GM12874 (cell line): ENCODE results near the gene STXBP5.

Experiments used
- TF ChIP-seq, protein P1 (sequence below): IDR thresholded peaks from 2 replicates; pipeline ENCODE4 v1.5.1; 2011; ENCODE audit warnings: low read depth, mild to moderate bottlenecking, control low read depth, low read length, moderate library complexity; ENCODE audit not compliant: insufficient read depth

STXBP5 gene

DNA sequence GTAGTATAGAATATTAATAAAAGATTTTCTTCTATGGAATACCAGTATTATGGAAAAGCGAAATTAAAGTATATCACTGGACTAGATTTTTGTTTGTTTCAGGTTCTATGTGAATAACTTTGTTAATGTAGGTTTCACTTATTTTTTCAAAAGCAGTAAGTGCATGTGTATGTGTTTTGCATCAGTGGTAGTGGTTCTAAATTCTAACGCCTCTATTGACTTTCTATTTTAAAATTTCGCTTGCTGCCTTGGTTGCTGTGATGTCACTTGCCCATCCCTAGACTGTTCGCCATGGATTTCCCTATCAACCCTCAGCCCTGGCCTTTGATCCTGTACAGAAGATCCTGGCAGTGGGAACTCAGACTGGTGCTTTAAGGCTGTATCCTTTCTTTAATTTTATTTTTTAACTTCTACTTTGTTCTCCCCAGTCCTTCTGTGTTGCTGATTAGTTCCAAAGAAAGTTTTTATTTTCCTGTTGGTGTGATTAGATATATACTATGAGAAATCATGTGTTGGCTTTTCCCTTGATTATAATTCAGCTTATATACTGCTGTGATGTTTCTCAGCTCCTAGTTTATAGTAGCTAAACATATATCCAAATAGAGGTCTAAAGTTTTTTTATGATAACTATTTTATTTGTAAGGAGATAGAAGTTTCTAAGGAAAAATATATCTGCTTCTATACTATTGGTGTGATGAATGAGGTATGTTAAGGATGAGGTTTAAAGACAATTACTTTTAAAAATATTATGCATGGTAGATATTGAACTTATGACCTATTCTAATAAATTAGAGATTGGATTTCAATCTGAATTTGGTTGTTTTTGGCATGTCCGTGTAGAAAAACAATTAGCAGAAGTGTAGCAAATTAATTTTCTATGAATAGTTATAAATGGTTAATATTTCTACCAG, 1.7 kb downstream of the STXBP5 start:
- TF ChIP-seq, protein P1, sequence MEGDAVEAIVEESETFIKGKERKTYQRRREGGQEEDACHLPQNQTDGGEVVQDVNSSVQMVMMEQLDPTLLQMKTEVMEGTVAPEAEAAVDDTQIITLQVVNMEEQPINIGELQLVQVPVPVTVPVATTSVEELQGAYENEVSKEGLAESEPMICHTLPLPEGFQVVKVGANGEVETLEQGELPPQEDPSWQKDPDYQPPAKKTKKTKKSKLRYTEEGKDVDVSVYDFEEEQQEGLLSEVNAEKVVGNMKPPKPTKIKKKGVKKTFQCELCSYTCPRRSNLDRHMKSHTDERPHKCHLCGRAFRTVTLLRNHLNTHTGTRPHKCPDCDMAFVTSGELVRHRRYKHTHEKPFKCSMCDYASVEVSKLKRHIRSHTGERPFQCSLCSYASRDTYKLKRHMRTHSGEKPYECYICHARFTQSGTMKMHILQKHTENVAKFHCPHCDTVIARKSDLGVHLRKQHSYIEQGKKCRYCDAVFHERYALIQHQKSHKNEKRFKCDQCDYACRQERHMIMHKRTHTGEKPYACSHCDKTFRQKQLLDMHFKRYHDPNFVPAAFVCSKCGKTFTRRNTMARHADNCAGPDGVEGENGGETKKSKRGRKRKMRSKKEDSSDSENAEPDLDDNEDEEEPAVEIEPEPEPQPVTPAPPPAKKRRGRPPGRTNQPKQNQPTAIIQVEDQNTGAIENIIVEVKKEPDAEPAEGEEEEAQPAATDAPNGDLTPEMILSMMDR, result no peak

DNA sequence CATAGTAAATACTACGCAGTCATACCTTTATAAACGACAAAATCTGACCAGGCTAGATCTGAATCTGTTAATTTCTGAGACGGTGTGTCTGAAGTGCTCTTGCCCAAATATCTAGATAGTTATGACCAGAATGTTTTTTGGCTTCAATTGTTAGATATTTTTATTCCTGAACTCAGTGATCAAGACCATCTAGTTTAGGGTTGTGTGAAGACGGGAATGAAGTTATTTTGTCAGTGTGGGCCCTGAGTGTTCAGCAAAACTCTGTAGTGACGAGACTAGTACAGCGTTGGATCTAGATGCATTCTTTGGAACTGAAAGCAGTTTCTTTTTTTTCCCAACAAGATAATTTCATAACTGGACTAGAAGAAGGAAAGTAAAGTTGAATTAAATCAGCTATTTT, 3.1 kb downstream of the STXBP5 start:
- TF ChIP-seq, protein P1, result no peak

DNA sequence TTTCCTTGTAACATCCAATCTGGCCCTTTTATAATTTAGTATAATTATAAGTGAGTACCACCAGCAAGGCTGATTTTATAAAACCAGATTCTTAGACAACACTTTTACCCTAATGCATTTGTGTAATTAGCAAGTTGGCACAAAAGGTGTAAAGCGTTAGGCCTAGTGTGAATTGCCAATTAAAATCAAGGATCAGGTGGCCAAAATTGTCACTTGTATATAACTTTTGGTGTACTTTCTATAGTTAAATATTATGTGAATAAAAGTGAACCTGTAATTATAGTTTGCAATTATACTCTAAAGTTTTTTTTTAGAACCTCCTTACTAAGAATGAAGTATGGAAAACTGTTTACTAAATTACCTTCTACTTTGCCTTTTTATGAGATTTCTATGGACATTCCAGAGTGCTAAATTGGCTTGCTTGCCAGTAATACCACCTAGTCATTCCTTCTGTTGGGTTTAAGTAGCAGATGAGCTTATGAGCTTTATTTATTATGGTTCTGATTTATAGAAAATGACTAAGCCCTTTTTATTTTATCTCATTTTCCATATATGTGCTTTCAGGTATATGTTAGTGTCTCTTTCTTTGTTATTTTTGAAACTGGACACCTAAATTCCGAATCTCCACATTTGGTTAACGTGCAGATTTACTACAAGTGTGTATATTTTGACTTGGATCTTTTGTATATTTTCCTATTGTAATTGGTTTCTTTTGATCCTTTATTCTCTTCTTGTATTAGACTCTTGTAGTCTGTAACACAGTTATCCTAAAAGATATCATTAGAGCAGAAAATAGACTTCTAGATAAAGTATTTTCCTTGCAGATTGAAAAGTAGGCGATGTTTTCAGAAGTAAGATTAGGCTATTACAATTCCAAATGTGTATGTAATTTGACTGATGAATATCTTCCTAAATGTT, 3.9 kb downstream of the STXBP5 start:
- TF ChIP-seq, protein P1, result no peak

DNA sequence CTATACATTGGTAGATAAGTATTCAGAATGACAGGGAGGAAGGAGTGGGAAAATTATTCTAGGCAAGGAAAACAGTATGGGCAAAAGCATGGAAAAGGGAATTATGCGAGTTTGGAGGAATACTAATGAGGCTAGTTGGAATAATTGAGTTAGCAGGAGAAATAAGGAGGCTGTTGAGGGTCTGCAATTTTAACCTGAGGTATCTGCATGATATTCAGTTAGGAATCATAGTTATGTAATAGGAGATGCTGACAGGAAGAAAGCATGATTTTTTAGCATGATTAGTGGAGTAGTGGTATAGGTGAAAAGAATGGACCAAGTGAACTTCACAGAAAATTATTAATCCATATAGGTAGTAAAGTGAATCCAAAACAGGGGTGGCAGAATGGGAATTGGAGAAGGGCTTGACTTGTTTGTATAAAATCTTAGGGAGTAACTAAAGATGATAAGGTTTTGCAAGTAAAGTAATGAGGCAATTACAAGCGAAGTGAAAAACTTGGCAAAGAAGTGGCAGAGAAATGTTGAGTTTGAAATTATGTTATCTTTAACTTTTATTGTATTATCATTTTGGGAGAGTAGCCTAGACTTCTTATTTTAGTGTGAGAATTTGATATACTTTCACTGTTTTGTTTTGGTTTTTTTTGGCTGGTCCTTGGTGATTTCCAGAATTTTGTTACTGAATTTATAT, 5.7 kb downstream of the STXBP5 start:
- TF ChIP-seq, protein P1, result no peak

DNA sequence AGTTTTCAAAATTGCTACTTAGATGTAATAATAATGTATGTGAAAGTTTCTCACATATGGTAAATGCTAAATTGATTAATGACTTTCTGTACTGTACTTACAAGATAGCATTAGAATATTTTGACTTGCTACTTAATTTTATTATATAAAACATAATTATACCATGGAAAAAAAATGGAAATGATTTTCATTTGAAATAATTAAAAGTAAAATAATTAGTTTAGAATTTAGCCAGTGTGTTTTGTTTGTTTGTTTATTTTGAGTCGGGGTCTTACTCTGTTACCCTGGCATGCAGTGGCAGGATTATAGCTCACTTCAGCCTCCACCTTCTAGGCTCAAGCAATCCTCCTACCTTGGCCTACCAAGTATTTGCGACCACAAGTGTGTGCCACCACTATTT, 7.1 kb downstream of the STXBP5 start:
- TF ChIP-seq, protein P1, result no peak

DNA sequence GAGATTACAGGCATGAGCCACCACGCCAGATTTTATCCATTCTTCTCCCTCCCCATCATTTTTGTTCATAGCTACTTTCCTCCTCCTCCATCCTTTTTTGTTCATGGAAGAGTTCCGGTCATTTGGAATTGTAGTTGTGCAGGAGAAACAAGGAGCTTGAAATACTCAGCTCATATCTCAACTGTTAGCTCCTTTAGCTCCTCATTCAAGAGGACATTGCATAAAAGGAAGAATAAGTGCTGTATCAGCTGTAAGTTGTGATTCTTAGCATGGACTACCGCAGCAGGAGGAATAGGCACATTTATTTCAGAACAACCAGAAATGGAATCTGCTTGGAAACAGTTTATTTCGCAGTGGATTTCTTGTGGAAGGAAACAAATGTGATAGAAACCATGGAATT, 7.6 kb downstream of the STXBP5 start:
- TF ChIP-seq, protein P1, result no peak

DNA sequence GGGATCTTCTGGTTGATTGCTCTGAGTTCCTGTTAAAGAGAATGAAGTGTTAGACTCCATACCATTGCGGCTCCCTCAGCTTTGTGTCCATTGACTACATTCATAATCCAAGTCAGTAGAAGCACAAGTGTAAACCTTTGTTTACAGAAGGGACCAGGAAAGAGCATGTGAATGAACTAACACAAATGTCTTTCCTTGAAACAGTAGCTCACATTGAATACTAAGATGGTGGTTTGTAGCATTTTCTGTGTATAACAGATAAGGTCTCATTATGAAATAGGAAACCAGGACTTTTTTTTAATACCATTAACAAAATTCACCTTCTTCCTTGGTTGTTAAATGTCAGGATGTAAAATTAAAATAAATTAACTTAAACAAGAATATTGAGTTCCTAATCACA, 8.4 kb downstream of the STXBP5 start:
- TF ChIP-seq, protein P1, result no peak
